ENCODE results near the gene USP15.
"Not testable (repeated sequence)": the region's sequence is repeated elsewhere in the genome, so short reads cannot be mapped to it uniquely, and the experiment has no call there.

The USP15 gene

DNA sequence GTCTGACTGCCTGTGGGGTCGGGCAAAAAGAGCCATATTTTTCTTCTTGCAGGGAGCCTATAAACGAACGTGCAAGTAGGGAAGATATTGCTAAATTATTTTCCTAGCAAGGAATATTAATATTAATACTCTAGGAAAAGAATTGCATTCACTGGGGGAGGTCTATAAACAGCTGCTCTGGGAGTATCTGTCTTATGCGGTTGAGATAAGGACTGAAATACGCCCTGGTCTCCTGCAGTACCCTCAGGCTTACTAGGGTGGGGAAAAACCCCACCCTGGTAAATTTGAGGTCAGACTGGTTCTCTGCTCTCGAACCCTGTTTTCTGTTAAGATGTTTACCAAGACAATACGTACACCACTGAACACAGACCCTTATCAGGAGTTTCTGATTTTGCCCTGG, 203.0 kb downstream of the USP15 start:
- DNase-seq = not testable (repeated sequence)
